PC-3 (cell line): ENCODE results near the gene HOXA9.

ENCODE experiments used
- CTCF ChIP-seq: fragments of 300-600 bp; sonication (generic); conservative IDR thresholded peaks from 2 replicates; pipeline ENCODE4 v1.5.1; 2017; ENCODE audit warnings: antibody characterized with exemption, low read depth, mild to moderate bottlenecking, low read length
- EZH2 ChIP-seq: fragments of 300-600 bp; sonication (generic); IDR thresholded peaks from one replicate; pipeline ENCODE4 v1.6.1; 2017; ENCODE audit warnings: antibody characterized with exemption, mild to moderate bottlenecking, low read length; ENCODE audit not compliant: unreplicated experiment

GRCh38 chr7:27143950-27144780 lies 21.2 kb downstream of the HOXA9 start:
- TF ChIP-seq CTCF (0 out of 2 replicates have a peak, but pooled peaks have one; percentile 0), EZH2 (no peak)
